Gastroesophageal sphincter (tissue), 3 donors: ENCODE data around the gene ITIH6.

Experiments
- CTCF ChIP-seq, 4 experiments: fragments of 200-600 bp in 2 of 4; fragments of 450-650 bp in 2 of 4; sonication (generic) in 1 of 4; IDR thresholded peaks; one replicate each; pipeline ENCODE4 v1.5.1; 2017 to 2019; ENCODE audit warnings: antibody characterized with exemption in 4 of 4, mild to moderate bottlenecking in 2 of 4, moderate library complexity in 2 of 4
- EP300 ChIP-seq: sonication (generic); formaldehyde crosslinking; IDR thresholded peaks from one replicate; pipeline ENCODE4 v1.6.1; 2017; ENCODE audit warnings: antibody characterized with exemption, mild to moderate bottlenecking
- POLR2A ChIP-seq, 2 donors: fragments of 450-650 bp; IDR thresholded peaks; one replicate each; pipeline ENCODE4 v1.6.1; 2017; ENCODE audit warnings: antibody characterized with exemption in 2 of 2, mild to moderate bottlenecking in 2 of 2, moderate library complexity in 1 of 2
- POLR2AphosphoS5 ChIP-seq: sonication (generic); formaldehyde crosslinking; IDR thresholded peaks from one replicate; pipeline ENCODE4 v1.6.1; 2017; ENCODE audit warnings: antibody characterized with exemption

- TF ChIP-seq CTCF (IDR thresholded peaks at IDR 0.05) (no peak), POLR2A (IDR thresholded peaks at IDR 0.05) (no peak), POLR2AphosphoS5 (no peak), EP300 (no peak)
Measured at GRCh38 chrX:54711735-54712134, 86.3 kb downstream of the ITIH6 start.
